H1 (cell line): ENCODE results near the gene MIF. TPM values are rescaled to one million over a fixed set of nuclear protein-coding genes. Genes with fewer than 3 reads are reported as not detected.

ENCODE experiments used
- CBX5 ChIP-seq: fragments of 300-800, 300-1000 bp; sonication (generic); IDR thresholded peaks from 2 replicates; pipeline ENCODE4 v1.7.1; 2016; ENCODE audit warnings: antibody characterized with exemption, low read length, low read depth
- GTF2F1 ChIP-seq: IDR thresholded peaks from 2 replicates; pipeline ENCODE4 v1.6.1; 2012; ENCODE audit warnings: low read depth, low read length, improper control_type of control experiment, borderline replicate concordance
- KDM5A ChIP-seq: fragments of 200-600 bp; IDR thresholded peaks from 2 replicates; pipeline ENCODE4 v1.7.1; 2012; ENCODE audit warnings: mild to moderate bottlenecking, low read length, inconsistent platforms, mixed read lengths
- MAFK ChIP-seq: IDR thresholded peaks from 2 replicates; pipeline ENCODE4 v1.6.1; 2012; ENCODE audit warnings: low read depth, mild to moderate bottlenecking, improper control_type of control experiment, low read length
- RBBP5 ChIP-seq: IDR thresholded peaks from 2 replicates; pipeline ENCODE4 v1.7.1; 2012; ENCODE audit warnings: low read depth, mild to moderate bottlenecking, inconsistent platforms, low read length, moderate library complexity, borderline replicate concordance
- RXRA ChIP-seq: IDR thresholded peaks from 2 replicates; pipeline ENCODE4 v1.6.1; 2011; ENCODE audit warnings: low read depth, mild to moderate bottlenecking, low read length, moderate library complexity; ENCODE audit not compliant: insufficient read depth
- TAF7 ChIP-seq: optimal IDR thresholded peaks from 2 replicates; pipeline ENCODE3; 2011; ENCODE audit warnings: low read depth, mild to moderate bottlenecking, inconsistent platforms, low read length, moderate library complexity, borderline replicate concordance
- TEAD4 ChIP-seq: IDR thresholded peaks from 2 replicates; pipeline ENCODE4 v1.6.1; 2012; ENCODE audit warnings: low read depth, low read length, inconsistent platforms, mixed read lengths
- polyA plus RNA-seq, 7 experiments: library from polyadenylated mRNA; depleted of rRNA in 3 of 7; stranded (reverse) in 5 of 7; unstranded in 2 of 7; fragments of >200 nt in 5 of 7; fragments of 200-250 nt in 2 of 7; gene quantifications; 1 replicate in 5 of 7; 2 replicates in 1 of 7; 4 replicates in 1 of 7; pipeline versions ENCODE4 v1.2.1 to v1.2.3, GENCODE V29; 2011 to 2013; ENCODE audit warnings: missing spikeins in 2 of 7, mixed read lengths in 2 of 7
- total RNA-seq: library from RNA; stranded (reverse); fragmentation: NEBNext Ultra II Directional; extraction: Animal tissue kit (Norgen Biotek cat#: 25700); gene quantifications from 2 replicates; pipeline ENCODE4 v1.2.1, GENCODE V29; 2021

MIF gene
- total and polyA plus RNA-seq, 2 of the 8 experiments (the other 6 are each of a cell fraction or from before 2014, with no cell fraction given) = 1,082 to 1,870 TPM

DNA sequence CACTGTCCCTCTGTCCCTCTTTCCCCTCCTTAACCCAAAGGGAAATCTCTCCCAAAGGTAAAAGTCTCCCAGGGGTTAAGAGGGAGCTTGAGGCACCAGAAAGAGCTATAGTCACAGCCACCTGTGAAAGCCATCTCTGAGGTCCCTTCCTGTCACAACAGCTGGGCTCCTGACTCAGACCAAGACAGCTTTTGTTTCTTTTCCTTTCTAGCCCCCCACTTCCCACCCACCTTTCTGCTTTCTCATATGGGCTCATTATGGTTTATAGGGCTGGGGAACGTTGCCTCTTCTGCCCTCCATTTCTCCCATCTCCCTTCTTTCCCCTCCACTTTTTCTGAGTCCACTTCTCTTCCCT is 19.1 kb downstream of the MIF start (continued):
- no peak for TF ChIP-seq TAF7
- no peak for TF ChIP-seq MAFK
- no peak for TF ChIP-seq TEAD4
- TF ChIP-seq RBBP5 = no peak
- TF ChIP-seq GTF2F1 = no peak
- no peak for TF ChIP-seq CBX5
- no peak for TF ChIP-seq RXRA
- TF ChIP-seq KDM5A = no peak
